GM12878 (cell line): ENCODE results near the gene MRPL27. TPM values are rescaled to one million over a fixed set of nuclear protein-coding genes. Genes with fewer than 3 reads are reported as not detected.

Experiments
- CHD2 ChIP-seq: IDR thresholded peaks from 2 replicates; pipeline ENCODE4 v1.6.1; 2011; ENCODE audit warnings: low read depth, low read length, improper control_type of control experiment, borderline replicate concordance
- CHD4 ChIP-seq: fragments of 200-600 bp; sonication (generic); IDR thresholded peaks from 2 replicates; pipeline ENCODE4 v1.6.1; 2016; ENCODE audit warnings: mild to moderate bottlenecking
- CREM ChIP-seq: IDR thresholded peaks from 2 replicates; pipeline ENCODE4 v1.6.1; 2014; ENCODE audit warnings: antibody characterized with exemption, low read depth
- EED ChIP-seq: sonication (generic); IDR thresholded peaks from 2 replicates; pipeline ENCODE4 v1.6.1; 2016; ENCODE audit warnings: antibody characterized with exemption, low read depth
- EGR1 ChIP-seq, 2 experiments: IDR thresholded peaks; 1 replicate in 1 of 2; 2 replicates in 1 of 2; pipeline ENCODE4 v1.6.1; 2011 to 2012; ENCODE audit warnings: low read depth in 2 of 2, low read length in 2 of 2, borderline replicate concordance in 1 of 2, mild to moderate bottlenecking in 1 of 2, moderate library complexity in 1 of 2
- ETV6 ChIP-seq, 2 experiments: fragments of 450-650 bp in 1 of 2; IDR thresholded peaks in 1 of 2; conservative IDR thresholded peaks in 1 of 2; 2 replicates each; pipeline ENCODE4 v1.6.1; 2014; ENCODE audit warnings: antibody characterized with exemption in 1 of 2, borderline replicate concordance in 1 of 2, low read depth in 1 of 2, mild to moderate bottlenecking in 1 of 2, moderate library complexity in 1 of 2
- MYC ChIP-seq: IDR thresholded peaks from 2 replicates; pipeline ENCODE4 v1.6.1; 2011; ENCODE audit warnings: mild to moderate bottlenecking, low read length, moderate library complexity, inconsistent platforms; ENCODE audit not compliant: insufficient read depth, insufficient replicate concordance, insufficient read length, severe bottlenecking
- NFYA ChIP-seq: IDR thresholded peaks from 2 replicates; pipeline ENCODE4 v1.6.1; 2011; ENCODE audit warnings: low read depth, mild to moderate bottlenecking, low read length, improper control_type of control experiment, borderline replicate concordance
- NR2C2 ChIP-seq: IDR thresholded peaks from 2 replicates; pipeline ENCODE4 v1.6.1; 2011; ENCODE audit warnings: borderline replicate concordance, low read depth; ENCODE audit not compliant: control insufficient read depth, insufficient read length
- PAX8 ChIP-seq: fragments of 450-650 bp; IDR thresholded peaks from 2 replicates; pipeline ENCODE4 v1.6.1; 2017; ENCODE audit warnings: mild to moderate bottlenecking, moderate library complexity
- SP1 ChIP-seq: IDR thresholded peaks from one replicate; pipeline ENCODE4 v1.6.1; 2011; ENCODE audit warnings: low read depth, low read length
- ZNF207 ChIP-seq: fragments of 450-650 bp; IDR thresholded peaks from 2 replicates; pipeline ENCODE4 v1.6.1; 2014; ENCODE audit warnings: antibody characterized with exemption, mild to moderate bottlenecking, borderline replicate concordance
- ZNF24 ChIP-seq: fragments of 450-650 bp; IDR thresholded peaks from 2 replicates; pipeline ENCODE4 v1.6.1; 2017; ENCODE audit warnings: antibody characterized with exemption, mild to moderate bottlenecking
- ZNF622 ChIP-seq: fragments of 450-650 bp; IDR thresholded peaks from 2 replicates; pipeline ENCODE4 v1.6.1; 2017; ENCODE audit warnings: mild to moderate bottlenecking, inconsistent platforms
- polyA plus RNA-seq, 11 experiments: library from polyadenylated mRNA; depleted of rRNA in 4 of 11; unstranded in 6 of 11; stranded (reverse) in 5 of 11; fragments of >200 nt; fragmentation: Nextera tagmentation in 4 of 11; fragmentation: Illumina TruSeq in 1 of 11; extraction: Ambion mirVana in 4 of 11; extraction: Trizol in 1 of 11; gene quantifications; 1 replicate in 1 of 11; 2 replicates in 10 of 11; pipeline versions ENCODE4 v1.2.1 to v1.2.3, GENCODE V29; 2011 to 2016; ENCODE audit warnings: inconsistent platforms in 2 of 11, missing spikeins in 2 of 11, low read depth in 1 of 11
- total RNA-seq, 4 experiments: library from RNA; depleted of rRNA in 3 of 4; stranded (reverse); fragments of >200 nt in 3 of 4; fragmentation: Illumina TruSeq in 1 of 4; extraction: Trizol in 1 of 4; gene quantifications; 2 replicates each; pipeline versions ENCODE4 v1.2.1 to v1.2.3, GENCODE V29; 2013 to 2021
- TF ChIP-seq, protein P1 (sequence below): fragments of 450-650 bp; IDR thresholded peaks from 2 replicates; pipeline ENCODE4 v1.6.1; 2016; ENCODE audit warnings: mild to moderate bottlenecking
- TF ChIP-seq, protein P2 (sequence below): fragments of 150-350 bp; IDR thresholded peaks from 2 replicates; pipeline ENCODE4 v1.6.1; 2016; ENCODE audit warnings: low read depth, low read length
- TF ChIP-seq, protein P3 (sequence below): IDR thresholded peaks from 2 replicates; pipeline ENCODE4 v1.6.1; 2012; ENCODE audit warnings: low read depth, low read length, improper control_type of control experiment
- TF ChIP-seq, protein P4 (sequence below): fragments of 450-650 bp; formaldehyde crosslinking; IDR thresholded peaks from 2 replicates; pipeline ENCODE4 v1.4.0; 2020; ENCODE audit warnings: mild to moderate bottlenecking, moderate library complexity

The MRPL27 gene
- total and polyA plus RNA-seq, 10 of the 15 experiments (the other 5 are each of a cell fraction or from before 2014, with no cell fraction given), result 83.0 to 390 (median 131) TPM

DNA sequence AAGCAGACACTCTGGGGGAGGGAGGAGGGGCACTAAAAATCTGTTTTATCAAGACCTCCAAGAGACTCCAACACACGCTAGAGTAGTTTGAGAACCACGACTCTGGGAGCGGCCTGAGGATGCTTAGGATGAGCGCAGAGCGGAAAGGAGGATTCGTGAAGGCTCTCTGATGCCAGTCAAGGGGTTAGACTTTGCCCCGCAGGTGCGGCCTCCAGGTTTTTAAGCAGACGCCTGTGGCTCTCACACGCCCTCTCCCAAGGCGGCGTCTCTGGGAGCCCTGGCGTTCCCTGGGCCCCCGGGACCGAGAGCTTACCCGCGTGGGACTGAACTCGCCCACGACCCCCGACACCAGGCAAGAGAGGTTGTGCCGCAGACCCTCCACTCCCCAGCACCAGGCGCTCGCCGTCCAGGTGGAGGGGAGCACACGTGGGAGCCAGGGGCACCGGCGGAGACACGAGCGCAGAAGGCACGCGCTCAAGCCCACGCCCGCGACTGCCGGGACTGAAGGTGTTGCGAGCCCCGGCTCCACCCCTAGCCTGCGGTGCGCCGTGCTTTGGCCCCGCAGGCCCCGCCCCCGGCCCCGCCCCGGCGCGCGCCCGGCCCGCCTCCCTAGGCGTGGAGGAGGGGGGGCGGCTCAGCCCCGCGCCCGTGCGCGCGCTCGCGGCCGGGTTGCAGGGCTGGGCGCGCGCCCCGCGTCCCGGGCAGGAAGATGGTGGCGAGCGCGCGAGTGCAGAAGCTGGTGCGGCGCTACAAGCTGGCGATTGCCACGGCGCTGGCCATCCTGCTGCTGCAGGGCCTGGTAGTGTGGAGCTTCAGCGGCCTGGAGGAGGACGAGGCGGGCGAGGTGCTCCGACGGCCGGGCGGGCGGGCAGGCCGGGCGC is 27.3 kb downstream of the MRPL27 start, which contains the start of gene XYLT2 (continued):
- peak in 1 of 2 experiments; percentile 29; a peak in 1 of 3 replicates for TF ChIP-seq EGR1 (IDR thresholded peaks at IDR 0.05; ENCODE audit: borderline replicate concordance in 1 of 2, low read depth in 2 of 2, low read length in 2 of 2)
- no peak for TF ChIP-seq CREM
- no peak for TF ChIP-seq PAX8
- TF ChIP-seq, protein P1, sequence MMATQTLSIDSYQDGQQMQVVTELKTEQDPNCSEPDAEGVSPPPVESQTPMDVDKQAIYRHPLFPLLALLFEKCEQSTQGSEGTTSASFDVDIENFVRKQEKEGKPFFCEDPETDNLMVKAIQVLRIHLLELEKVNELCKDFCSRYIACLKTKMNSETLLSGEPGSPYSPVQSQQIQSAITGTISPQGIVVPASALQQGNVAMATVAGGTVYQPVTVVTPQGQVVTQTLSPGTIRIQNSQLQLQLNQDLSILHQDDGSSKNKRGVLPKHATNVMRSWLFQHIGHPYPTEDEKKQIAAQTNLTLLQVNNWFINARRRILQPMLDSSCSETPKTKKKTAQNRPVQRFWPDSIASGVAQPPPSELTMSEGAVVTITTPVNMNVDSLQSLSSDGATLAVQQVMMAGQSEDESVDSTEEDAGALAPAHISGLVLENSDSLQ, result no peak
- TF ChIP-seq, protein P2, sequence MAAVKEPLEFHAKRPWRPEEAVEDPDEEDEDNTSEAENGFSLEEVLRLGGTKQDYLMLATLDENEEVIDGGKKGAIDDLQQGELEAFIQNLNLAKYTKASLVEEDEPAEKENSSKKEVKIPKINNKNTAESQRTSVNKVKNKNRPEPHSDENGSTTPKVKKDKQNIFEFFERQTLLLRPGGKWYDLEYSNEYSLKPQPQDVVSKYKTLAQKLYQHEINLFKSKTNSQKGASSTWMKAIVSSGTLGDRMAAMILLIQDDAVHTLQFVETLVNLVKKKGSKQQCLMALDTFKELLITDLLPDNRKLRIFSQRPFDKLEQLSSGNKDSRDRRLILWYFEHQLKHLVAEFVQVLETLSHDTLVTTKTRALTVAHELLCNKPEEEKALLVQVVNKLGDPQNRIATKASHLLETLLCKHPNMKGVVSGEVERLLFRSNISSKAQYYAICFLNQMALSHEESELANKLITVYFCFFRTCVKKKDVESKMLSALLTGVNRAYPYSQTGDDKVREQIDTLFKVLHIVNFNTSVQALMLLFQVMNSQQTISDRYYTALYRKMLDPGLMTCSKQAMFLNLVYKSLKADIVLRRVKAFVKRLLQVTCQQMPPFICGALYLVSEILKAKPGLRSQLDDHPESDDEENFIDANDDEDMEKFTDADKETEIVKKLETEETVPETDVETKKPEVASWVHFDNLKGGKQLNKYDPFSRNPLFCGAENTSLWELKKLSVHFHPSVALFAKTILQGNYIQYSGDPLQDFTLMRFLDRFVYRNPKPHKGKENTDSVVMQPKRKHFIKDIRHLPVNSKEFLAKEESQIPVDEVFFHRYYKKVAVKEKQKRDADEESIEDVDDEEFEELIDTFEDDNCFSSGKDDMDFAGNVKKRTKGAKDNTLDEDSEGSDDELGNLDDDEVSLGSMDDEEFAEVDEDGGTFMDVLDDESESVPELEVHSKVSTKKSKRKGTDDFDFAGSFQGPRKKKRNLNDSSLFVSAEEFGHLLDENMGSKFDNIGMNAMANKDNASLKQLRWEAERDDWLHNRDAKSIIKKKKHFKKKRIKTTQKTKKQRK, result no peak
- no peak for TF ChIP-seq NFYA
- no peak for TF ChIP-seq ETV6 (conservative IDR thresholded peaks at IDR 0.05 in 1 of 2, IDR thresholded peaks at IDR 0.05 in 1 of 2; ENCODE audit: borderline replicate concordance in 1 of 2, low read depth in 1 of 2)
- no peak for TF ChIP-seq MYC
- no peak for TF ChIP-seq CHD4
- TF ChIP-seq, protein P3, sequence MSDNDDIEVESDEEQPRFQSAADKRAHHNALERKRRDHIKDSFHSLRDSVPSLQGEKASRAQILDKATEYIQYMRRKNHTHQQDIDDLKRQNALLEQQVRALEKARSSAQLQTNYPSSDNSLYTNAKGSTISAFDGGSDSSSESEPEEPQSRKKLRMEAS, result peak; percentile 89
- TF ChIP-seq EED, result no peak
- no peak for TF ChIP-seq NR2C2
- TF ChIP-seq SP1, result peak; percentile 23
- TF ChIP-seq ZNF622, result no peak
- no peak for TF ChIP-seq ZNF24
- TF ChIP-seq, protein P4, sequence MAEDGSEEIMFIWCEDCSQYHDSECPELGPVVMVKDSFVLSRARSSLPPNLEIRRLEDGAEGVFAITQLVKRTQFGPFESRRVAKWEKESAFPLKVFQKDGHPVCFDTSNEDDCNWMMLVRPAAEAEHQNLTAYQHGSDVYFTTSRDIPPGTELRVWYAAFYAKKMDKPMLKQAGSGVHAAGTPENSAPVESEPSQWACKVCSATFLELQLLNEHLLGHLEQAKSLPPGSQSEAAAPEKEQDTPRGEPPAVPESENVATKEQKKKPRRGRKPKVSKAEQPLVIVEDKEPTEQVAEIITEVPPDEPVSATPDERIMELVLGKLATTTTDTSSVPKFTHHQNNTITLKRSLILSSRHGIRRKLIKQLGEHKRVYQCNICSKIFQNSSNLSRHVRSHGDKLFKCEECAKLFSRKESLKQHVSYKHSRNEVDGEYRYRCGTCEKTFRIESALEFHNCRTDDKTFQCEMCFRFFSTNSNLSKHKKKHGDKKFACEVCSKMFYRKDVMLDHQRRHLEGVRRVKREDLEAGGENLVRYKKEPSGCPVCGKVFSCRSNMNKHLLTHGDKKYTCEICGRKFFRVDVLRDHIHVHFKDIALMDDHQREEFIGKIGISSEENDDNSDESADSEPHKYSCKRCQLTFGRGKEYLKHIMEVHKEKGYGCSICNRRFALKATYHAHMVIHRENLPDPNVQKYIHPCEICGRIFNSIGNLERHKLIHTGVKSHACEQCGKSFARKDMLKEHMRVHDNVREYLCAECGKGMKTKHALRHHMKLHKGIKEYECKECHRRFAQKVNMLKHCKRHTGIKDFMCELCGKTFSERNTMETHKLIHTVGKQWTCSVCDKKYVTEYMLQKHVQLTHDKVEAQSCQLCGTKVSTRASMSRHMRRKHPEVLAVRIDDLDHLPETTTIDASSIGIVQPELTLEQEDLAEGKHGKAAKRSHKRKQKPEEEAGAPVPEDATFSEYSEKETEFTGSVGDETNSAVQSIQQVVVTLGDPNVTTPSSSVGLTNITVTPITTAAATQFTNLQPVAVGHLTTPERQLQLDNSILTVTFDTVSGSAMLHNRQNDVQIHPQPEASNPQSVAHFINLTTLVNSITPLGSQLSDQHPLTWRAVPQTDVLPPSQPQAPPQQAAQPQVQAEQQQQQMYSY (CRISPR knock-in tag), result no peak
- 0 out of 2 replicates have a peak, but pooled peaks have one; percentile 38 for TF ChIP-seq CHD2
- no peak for TF ChIP-seq ZNF207
